GM04504 (cell line): ENCODE data around the gene ACSF3.

ENCODE experiments used
- DNase-seq: peaks from one replicate; pipeline ENCODE4 v3.0.0-alpha.2; 2012; ENCODE audit warnings: low read depth

ACSF3 gene

GRCh38 chr16:89190150-89190958 is 96.7 kb downstream of the ACSF3 start:
- no peak for DNase-seq

- DNase-seq, result no peak
Observed at GRCh38 chr16:89191033-89191900, 97.6 kb downstream of the ACSF3 start.

- no peak for DNase-seq
Observed at GRCh38 chr16:89191901-89192185, 98.2 kb downstream of the ACSF3 start.

- DNase-seq, result peak; percentile 83
Observed at GRCh38 chr16:89192186-89192955, 98.7 kb downstream of the ACSF3 start.

GRCh38 chr16:89192956-89193575 is 99.4 kb downstream of the ACSF3 start:
- no peak for DNase-seq

GRCh38 chr16:89193576-89194293 is 100.1 kb downstream of the ACSF3 start:
- DNase-seq, result no peak

- DNase-seq, result no peak
Observed at GRCh38 chr16:89194340-89195311, 101.0 kb downstream of the ACSF3 start.

GRCh38 chr16:89195521-89196171 is 102.0 kb downstream of the ACSF3 start:
- DNase-seq, result no peak

GRCh38 chr16:89197033-89197632 is 103.5 kb downstream of the ACSF3 start:
- DNase-seq, result no peak

GRCh38 chr16:89197633-89198416 is 104.2 kb downstream of the ACSF3 start:
- DNase-seq, result no peak

- no peak for DNase-seq
Observed at GRCh38 chr16:89198417-89199240, 105.0 kb downstream of the ACSF3 start.

- no peak for DNase-seq
Observed at GRCh38 chr16:89199241-89200123, 105.8 kb downstream of the ACSF3 start.

- DNase-seq, result no peak
Observed at GRCh38 chr16:89200124-89200849, 106.6 kb downstream of the ACSF3 start, which contains the start of gene SLC22A31. TSS of gene SLC22A31 (minus strand) at chr16:89200537. CDS start at chr16:89200501, 36 bp downstream.

GRCh38 chr16:89200850-89201411 is 107.3 kb downstream of the ACSF3 start:
- DNase-seq, result no peak
